HG02642 (cell line): Measurements from ENCODE around the gene SOX8.
"Not testable (repeated sequence)": the region's sequence is repeated elsewhere in the genome, so short reads cannot be mapped to it uniquely, and the experiment has no call there.

Experiments used
- ATAC-seq: cut with Tn5 transposase; IDR thresholded peaks from one replicate; pipeline ENCODE4 v1.9.1; 2021; ENCODE audit warnings: mild to moderate bottlenecking; ENCODE audit not compliant: unreplicated experiment, poor library complexity

The SOX8 gene

GRCh38 chr16:981695-982144, at the start of gene SOX8:
SOX8 (plus strand) TSS chr16:981770; CDS start chr16:981923, 153 bp downstream.
- ATAC-seq: no peak

- no peak for ATAC-seq
Observed at GRCh38 chr16:932831-933330, 48.7 kb upstream of the SOX8 start.

DNA sequence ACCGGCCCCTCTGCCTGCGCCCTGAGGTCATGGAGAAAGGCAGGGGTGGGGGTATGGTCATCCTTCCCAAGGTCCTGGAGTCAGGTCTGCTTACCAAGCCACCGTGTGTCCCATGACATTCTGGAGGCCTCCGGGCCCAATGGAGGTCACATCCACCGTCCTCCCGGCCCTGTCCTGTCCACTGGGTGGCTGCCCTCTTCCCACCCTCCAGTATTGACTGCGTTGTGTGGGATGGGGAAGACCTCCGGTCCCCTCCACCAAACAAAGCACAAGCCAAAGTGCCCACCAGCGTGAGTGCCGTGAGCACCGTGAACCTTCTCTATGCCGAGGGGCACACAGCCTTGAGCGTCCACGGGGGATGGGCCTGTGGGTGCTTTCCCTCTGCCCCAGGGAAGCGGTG, 48.0 kb upstream of the SOX8 start:
- no peak for ATAC-seq

DNA sequence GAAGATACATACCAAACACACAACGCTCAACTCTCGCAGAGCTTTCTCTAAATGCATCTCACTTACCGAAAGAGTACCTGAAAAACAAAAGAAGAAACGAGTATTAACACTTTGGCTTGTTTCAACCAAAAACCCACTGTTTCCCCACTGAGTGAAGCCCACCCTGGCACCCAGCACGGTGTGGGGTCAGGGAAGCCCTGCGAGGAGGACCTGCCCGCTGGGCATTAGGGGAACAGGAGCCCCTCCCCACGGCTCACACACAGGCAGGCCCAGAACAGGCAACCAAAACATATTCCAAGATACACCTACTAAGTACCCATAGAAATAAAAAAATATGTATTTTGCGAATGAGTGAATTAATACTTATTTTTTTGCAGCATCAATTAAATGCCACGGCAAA, 47.4 kb upstream of the SOX8 start:
- ATAC-seq: no peak

GRCh38 chr16:935684-936083, 45.9 kb upstream of the SOX8 start:
- no peak for ATAC-seq

- no peak for ATAC-seq
Observed at GRCh38 chr16:937311-937710, 44.3 kb upstream of the SOX8 start.

- ATAC-seq: no peak
Observed at GRCh38 chr16:937723-938122, 43.8 kb upstream of the SOX8 start.

GRCh38 chr16:938136-938535, 43.4 kb upstream of the SOX8 start:
- ATAC-seq: no peak

DNA sequence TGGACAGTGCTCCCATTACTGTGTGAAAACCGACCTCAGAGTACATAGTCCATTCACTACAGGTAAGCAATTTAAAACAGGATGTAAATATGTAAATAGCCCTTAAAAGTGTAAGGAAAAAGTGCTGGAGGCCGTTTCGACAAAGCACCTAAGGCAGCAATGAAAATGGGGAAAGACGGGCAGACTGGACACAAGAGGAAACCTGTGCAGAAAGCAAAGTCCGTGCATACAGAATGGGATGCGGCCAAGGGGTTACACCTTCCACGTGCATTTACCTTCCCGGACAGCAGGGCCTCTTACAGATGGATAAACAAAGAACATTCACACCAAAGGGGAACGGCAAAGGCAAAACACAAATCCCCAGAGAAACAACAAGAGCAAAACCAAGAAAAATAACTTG, 42.8 kb upstream of the SOX8 start:
- ATAC-seq: no peak

DNA sequence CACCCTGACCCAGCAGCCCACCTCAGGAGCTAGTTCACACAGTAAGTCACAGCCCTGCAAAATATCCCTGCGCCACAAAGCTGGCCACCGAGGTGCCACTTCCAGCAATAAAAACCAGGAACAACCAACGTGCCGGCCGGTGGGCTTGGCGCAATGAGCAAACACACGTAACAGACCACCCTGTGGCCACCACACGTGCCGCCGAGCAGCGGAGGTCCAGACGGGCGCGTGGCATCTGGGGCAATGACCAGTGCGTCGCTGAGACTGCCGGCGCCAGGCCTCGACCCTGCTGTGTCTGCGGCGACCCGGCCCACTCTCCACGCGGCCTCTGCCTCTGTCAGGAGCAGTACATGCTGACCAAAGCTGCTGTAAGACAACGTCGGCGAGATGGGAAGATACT, 42.3 kb upstream of the SOX8 start:
- no peak for ATAC-seq

DNA sequence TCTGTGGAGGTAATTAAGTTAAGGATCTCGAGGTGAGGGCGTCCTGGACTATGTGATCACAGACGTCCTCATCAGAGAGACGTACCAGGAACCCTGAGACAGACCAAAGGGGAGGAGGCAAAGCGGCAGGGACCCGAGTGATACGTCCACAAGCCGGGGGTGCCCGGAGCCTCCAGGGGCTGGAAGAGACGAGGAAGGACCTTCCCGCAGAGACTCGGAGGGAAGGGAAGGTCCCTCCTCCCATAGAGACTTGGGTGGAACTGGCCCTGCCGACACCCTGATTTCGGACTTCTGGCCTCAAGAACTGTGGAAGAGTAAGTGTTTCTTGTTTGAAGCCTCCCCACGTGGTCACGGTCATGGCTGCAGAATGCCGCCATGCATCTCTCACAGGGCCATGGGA, 41.6 kb upstream of the SOX8 start:
- no peak for ATAC-seq

DNA sequence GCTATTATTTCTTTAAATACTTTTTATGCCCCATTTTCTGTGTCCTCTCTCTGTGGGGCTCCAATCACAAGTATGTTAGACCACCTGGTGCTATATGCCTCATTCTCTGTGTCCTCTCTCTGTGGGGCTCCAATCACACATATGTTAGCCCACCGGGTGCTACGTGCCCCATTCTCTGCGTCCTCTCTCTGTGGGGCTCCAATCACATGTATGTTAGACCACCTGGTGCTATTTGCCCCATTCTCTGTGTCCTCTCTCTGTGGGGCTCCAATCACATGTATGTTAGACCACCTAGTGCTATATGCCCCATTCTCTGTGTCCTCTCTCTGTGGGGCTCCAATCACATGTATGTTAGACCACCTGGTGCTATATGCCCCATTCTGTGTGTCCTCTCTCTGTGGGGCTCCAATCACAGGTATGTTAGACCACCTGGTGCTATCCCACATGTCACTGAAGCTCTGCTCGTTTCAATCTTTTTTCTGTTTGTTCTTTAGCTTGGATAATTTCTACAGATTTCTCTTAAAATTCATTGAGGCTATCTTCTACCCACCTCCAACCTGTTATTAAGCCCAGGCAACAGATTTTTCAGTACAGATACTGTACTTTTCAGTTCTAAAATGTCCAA, 39.0 kb upstream of the SOX8 start:
- no peak for ATAC-seq

DNA sequence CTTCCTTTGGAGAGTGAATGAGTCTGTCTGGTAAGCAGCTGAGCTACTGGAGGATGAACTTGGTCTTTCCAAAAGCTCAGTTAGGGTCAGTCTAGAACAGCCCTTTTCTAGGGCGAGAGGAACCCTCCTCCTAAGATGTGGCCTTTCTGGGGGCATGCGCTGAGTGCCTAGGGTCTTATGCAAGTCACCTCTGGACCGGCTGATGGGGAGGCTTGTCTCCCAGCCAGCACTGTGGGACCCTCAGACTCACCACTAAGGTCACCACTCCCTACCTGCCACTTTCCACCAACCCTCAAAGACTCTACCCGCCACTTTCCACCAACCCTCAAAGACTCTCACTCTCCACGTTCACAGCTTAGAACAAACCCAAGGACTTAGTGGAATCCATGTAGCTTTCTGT, 37.6 kb upstream of the SOX8 start:
- no peak for ATAC-seq

GRCh38 chr16:945271-946047, 36.1 kb upstream of the SOX8 start:
- no peak for ATAC-seq

GRCh38 chr16:946048-946395, 35.5 kb upstream of the SOX8 start:
- no peak for ATAC-seq

DNA sequence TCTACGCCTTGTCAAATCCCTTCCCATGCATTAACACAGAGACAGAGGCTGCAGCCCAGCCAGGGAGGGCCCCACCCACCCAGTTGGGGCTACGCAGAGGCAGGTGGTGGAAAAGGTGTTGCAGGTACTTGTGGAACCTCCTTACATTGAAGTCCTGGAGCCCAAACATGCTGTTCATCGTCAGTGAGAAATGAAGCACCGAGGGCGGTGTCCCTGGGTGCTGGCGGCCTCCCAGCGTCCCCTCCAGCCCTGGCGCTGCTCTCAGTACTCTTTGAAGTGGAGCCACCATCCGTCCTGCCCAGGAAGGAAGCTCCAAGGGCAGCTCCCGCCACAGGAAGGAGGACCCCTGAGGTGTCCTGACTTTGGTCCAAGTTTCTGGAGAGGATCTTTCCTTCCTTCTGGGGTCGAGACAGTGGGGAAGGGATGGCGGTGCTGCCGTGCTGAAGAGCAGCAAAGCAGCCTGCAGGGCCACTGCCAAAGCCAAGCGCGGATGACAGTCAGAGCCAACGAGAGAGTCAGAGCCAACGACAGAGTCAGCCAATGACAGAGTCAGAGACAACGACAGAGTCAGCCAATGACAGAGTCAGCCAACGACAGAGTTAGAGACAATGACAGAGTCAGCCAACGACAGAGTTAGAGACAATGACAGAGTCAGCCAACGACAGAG, 34.2 kb upstream of the SOX8 start:
- ATAC-seq: no peak

- not testable (repeated sequence) for ATAC-seq
Observed at GRCh38 chr16:947922-948303, 33.7 kb upstream of the SOX8 start.

DNA sequence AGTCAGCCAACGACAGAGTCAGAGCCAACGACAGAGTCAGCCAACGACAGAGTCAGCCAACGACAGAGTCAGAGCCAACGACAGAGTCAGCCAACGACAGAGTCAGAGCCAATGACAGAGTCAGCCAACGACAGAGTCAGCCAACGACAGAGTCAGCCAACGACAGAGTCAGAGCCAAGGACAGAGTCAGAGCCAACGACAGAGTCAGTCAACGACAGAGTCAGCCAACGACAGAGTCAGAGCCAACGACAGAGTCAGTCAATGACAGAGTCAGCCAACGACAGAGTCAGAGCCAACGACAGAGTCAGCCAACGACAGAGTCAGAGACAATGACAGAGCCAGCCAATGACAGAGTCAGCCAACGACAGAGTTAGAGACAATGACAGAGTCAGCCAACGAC, 32.8 kb upstream of the SOX8 start:
- ATAC-seq: not testable (repeated sequence)

- ATAC-seq: not testable (repeated sequence)
Observed at GRCh38 chr16:950733-951573, 30.6 kb upstream of the SOX8 start.

DNA sequence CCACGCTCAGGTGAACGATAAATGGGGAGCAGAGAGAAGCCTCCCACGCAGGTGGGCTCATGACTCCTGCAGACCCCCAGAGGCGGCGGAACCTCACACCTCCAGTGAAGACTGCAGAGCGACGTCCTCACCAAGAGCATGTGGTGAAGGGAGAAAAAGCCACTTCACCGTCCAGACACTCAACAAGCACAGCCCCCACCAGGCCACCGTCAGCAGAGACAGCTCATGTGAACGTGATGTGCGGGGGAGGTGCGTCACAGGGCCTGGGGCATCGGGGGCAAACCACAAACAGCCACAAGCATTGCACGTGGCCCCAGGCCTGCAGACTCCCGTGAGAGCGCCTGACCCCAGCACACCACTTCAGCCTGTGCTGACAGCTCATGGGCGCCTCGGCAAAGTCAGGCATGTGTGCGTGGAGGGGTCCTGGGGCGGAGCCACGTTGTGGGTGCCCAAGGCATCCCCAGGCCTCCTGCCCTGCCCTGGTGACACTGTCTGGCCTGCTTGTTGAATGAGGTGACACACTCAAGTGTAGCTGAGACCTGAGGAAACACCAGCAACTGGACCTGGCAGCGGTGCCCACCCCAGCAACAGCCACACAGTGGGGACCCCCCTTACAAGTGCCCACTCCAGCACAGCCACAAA, 29.8 kb upstream of the SOX8 start:
- no peak for ATAC-seq
